ENCODE measurements around the gene SH3BP2. TPM values are rescaled to one million over a fixed set of nuclear protein-coding genes. Genes with fewer than 3 reads are reported as not detected.

Gene SH3BP2
- polyA plus RNA-seq, 1 donor (not counting 4 experiments of a cell fraction or from before 2014, with no cell fraction given): 11.2 TPM

GRCh38 chr4:2803624-2804448, 11.0 kb downstream of the SH3BP2 start:
- FAIRE-seq (no peak), DNase-seq (ENCODE audit: low read depth, low spot score) (peak; percentile 50)
- peaks cover 39% of the 10 kb centered on the region for H3K4me1 ChIP-seq (ENCODE audit: control insufficient read depth, extremely low read depth, insufficient read depth, low read length)
- TF ChIP-seq CTCF (optimal IDR thresholded peaks at IDR 0.05 in 1 of 3, IDR thresholded peaks at IDR 0.05 in 1 of 3, conservative IDR thresholded peaks at IDR 0.05 in 1 of 3; ENCODE audit: extremely low read depth in 1 of 3, insufficient read depth in 2 of 3, low read length in 3 of 3) (no peak), EZH2 (IDR thresholded peaks at IDR 0.05; ENCODE audit: low read length) (no peak)
- H3K9me3 ChIP-seq (ENCODE audit: control insufficient read depth, low read depth, low read length): no peaks in the 10 kb centered on the region
- no peak overlapping the region for H2AFZ ChIP-seq (ENCODE audit: control insufficient read depth, low read length)
- no peak overlapping the region for H3K9ac ChIP-seq (ENCODE audit: control insufficient read depth, extremely low read depth, insufficient read depth, low read length)
- no peaks in the 10 kb centered on the region for H3K79me2 ChIP-seq (ENCODE audit: control insufficient read depth, insufficient read depth, low read length)
- H3K27ac ChIP-seq (ENCODE audit: control insufficient read depth, insufficient read depth, low read length): no peak overlapping the region
- no peak overlapping the region for H3K4me3 ChIP-seq (ENCODE audit: control insufficient read depth in 2 of 3, extremely low read depth in 1 of 3, insufficient read depth in 2 of 3, low read depth in 1 of 3, low read length in 3 of 3)
- H3K4me2 ChIP-seq (ENCODE audit: control insufficient read depth, extremely low read depth, insufficient read depth, low read depth, low read length): no peak overlapping the region
- no peaks in the 10 kb centered on the region for H3K27me3 ChIP-seq (ENCODE audit: control insufficient read depth, extremely low read depth, insufficient read depth, low read length)
- no peaks in the 10 kb centered on the region for H3K9me1 ChIP-seq (ENCODE audit: control insufficient read depth, extremely low read depth, insufficient read depth, low read length)
- dilution Hi-C loops (cut with MboI; ENCODE audit: extremely low pct_ligation_motif_present, low sequenced_read_pairs): no loop called here
- H3K36me3 ChIP-seq (ENCODE audit: control insufficient read depth in 2 of 2, extremely low read depth in 1 of 2, insufficient read depth in 2 of 2, low read length in 2 of 2): no peaks in the 10 kb centered on the region
- no peaks in the 10 kb centered on the region for H4K20me1 ChIP-seq (ENCODE audit: control insufficient read depth, extremely low read depth, insufficient read depth, low read length)

- Histone ChIP-seq H3K9ac (ENCODE audit: control insufficient read depth, extremely low read depth, insufficient read depth, low read length) (no peak overlapping the region), H2AFZ (ENCODE audit: control insufficient read depth, low read length) (no peak overlapping the region), H3K4me1 (ENCODE audit: control insufficient read depth, extremely low read depth, insufficient read depth, low read length) (peaks cover 32% of the 10 kb centered on the region), H3K4me2 (ENCODE audit: control insufficient read depth, extremely low read depth, insufficient read depth, low read depth, low read length) (no peak overlapping the region), H3K9me3 (ENCODE audit: control insufficient read depth, low read depth, low read length) (no peaks in the 10 kb centered on the region), H3K79me2 (ENCODE audit: control insufficient read depth, insufficient read depth, low read length) (no peaks in the 10 kb centered on the region), H3K27ac (ENCODE audit: control insufficient read depth, insufficient read depth, low read length) (no peak overlapping the region), H4K20me1 (ENCODE audit: control insufficient read depth, extremely low read depth, insufficient read depth, low read length) (no peaks in the 10 kb centered on the region), H3K4me3 (ENCODE audit: control insufficient read depth in 2 of 3, extremely low read depth in 1 of 3, insufficient read depth in 2 of 3, low read depth in 1 of 3, low read length in 3 of 3) (no peak overlapping the region), H3K9me1 (ENCODE audit: control insufficient read depth, extremely low read depth, insufficient read depth, low read length) (no peaks in the 10 kb centered on the region), H3K36me3 (ENCODE audit: control insufficient read depth in 2 of 2, extremely low read depth in 1 of 2, insufficient read depth in 2 of 2, low read length in 2 of 2) (peaks cover 0 to 1% of the 10 kb centered on the region in 2 experiments), H3K27me3 (ENCODE audit: control insufficient read depth, extremely low read depth, insufficient read depth, low read length) (no peaks in the 10 kb centered on the region)
- DNase-seq (ENCODE audit: low read depth, low spot score): no peak
- dilution Hi-C loops (cut with MboI; ENCODE audit: extremely low pct_ligation_motif_present, low sequenced_read_pairs): no loop called here
- TF ChIP-seq EZH2 (IDR thresholded peaks at IDR 0.05; ENCODE audit: low read length) (no peak), CTCF (optimal IDR thresholded peaks at IDR 0.05 in 1 of 3, IDR thresholded peaks at IDR 0.05 in 1 of 3, conservative IDR thresholded peaks at IDR 0.05 in 1 of 3; ENCODE audit: extremely low read depth in 1 of 3, insufficient read depth in 2 of 3, low read length in 3 of 3) (no peak)
- no peak for FAIRE-seq
Measured at GRCh38 chr4:2804449-2804972, 11.6 kb downstream of the SH3BP2 start.

Measured in keratinocyte (primary cell).